VCaP (cell line): ENCODE measurements around the gene ZNF48.

Experiments used
- H3K27ac ChIP-seq: fragments of 450-650 bp; 2 replicates; pipeline ENCODE4 v1.5.1; 2017
- TF ChIP-seq, protein P1 (sequence below): fragments of 450-650 bp; conservative IDR thresholded peaks from 2 replicates; pipeline ENCODE4 v1.5.1; 2017; ENCODE audit warnings: mild to moderate bottlenecking, moderate library complexity

ZNF48 gene

DNA sequence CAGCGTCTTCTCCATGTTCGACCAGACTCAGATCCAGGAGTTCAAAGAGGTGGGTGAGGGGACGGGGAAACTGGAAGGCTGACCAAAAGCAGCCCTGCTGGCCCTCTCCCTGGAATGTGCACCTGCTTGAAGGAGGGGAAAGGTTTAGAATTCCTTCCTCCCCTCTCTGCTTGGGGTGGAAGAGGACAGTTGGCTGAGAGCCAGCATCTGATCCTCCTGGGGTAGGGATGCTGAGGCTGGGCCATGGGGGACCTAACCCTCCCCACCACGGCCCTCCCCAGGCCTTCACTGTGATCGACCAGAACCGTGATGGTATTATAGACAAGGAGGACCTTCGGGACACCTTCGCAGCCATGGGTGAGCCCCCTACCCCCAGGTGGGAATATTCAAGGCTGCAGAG is 19.4 kb upstream of the ZNF48 start:
- TF ChIP-seq, protein P1, sequence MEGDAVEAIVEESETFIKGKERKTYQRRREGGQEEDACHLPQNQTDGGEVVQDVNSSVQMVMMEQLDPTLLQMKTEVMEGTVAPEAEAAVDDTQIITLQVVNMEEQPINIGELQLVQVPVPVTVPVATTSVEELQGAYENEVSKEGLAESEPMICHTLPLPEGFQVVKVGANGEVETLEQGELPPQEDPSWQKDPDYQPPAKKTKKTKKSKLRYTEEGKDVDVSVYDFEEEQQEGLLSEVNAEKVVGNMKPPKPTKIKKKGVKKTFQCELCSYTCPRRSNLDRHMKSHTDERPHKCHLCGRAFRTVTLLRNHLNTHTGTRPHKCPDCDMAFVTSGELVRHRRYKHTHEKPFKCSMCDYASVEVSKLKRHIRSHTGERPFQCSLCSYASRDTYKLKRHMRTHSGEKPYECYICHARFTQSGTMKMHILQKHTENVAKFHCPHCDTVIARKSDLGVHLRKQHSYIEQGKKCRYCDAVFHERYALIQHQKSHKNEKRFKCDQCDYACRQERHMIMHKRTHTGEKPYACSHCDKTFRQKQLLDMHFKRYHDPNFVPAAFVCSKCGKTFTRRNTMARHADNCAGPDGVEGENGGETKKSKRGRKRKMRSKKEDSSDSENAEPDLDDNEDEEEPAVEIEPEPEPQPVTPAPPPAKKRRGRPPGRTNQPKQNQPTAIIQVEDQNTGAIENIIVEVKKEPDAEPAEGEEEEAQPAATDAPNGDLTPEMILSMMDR: no peak
- H3K27ac ChIP-seq: no peak overlapping the region

- TF ChIP-seq, protein P1: no peak
- H3K27ac ChIP-seq: peak overlapping the region; percentile 93
Observed at GRCh38 chr16:30376461-30376902, 18.7 kb upstream of the ZNF48 start.

DNA sequence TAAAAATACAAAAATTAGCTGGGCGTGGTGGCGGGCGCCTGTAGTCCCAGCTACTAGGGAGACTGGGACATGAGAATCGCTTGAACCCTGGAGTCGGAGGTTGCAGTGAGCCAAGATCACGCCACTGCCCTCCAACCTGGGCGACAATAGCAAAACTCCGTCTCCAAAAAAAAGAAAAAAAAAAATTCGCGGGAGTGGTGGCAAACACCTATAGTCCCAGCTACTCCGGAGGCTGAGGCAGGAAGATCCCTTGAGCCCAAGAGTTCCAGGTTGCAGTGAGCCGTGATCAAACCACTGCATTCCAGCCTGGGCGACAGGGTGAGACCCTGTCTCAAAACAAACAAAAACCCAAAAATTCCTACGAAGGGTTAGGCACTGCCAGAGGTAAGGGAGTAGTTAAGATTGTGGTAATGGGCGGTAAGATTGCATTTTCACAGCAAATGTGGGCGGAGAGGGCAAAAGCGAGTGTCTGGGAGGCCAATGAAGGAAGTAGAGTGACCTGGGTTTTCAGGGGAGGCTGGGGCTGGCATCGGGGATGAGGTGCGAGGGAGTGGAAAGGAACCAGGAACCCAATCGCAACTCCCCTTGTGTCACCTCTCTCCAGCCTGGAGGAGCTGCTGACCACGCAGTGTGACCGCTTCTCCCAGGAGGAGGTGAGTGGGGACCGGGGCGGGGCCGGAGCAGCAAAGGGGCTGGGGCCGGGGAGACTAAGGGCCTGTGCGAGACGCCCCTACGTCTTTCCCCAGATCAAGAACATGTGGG is 18.0 kb upstream of the ZNF48 start:
- TF ChIP-seq, protein P1: no peak

DNA sequence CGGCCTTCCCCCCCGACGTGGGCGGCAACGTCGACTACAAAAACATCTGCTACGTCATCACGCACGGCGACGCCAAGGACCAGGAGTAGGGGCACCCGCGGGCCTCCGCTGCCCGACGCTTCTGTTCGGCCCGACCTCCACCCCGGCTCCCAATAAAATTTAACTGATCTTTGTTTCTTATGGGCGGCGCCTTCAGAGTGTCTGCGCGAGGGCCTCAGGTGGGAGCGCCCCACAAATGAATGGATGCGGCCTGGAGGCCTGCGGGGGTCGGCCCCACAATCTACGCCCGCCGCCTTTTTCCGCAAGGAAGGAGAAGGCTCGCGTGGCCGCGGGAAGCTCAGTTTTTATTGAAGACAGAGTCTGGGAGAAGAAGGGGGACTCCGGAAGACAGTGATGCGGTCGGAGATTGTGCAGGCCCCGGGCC is 17.4 kb upstream of the ZNF48 start:
- peak overlapping the region; percentile 93 for H3K27ac ChIP-seq
- TF ChIP-seq, protein P1: no peak

More for the DNA sequence above, 18.0 kb upstream of the ZNF48 start:
- peak overlapping the region; percentile 93 for H3K27ac ChIP-seq

DNA sequence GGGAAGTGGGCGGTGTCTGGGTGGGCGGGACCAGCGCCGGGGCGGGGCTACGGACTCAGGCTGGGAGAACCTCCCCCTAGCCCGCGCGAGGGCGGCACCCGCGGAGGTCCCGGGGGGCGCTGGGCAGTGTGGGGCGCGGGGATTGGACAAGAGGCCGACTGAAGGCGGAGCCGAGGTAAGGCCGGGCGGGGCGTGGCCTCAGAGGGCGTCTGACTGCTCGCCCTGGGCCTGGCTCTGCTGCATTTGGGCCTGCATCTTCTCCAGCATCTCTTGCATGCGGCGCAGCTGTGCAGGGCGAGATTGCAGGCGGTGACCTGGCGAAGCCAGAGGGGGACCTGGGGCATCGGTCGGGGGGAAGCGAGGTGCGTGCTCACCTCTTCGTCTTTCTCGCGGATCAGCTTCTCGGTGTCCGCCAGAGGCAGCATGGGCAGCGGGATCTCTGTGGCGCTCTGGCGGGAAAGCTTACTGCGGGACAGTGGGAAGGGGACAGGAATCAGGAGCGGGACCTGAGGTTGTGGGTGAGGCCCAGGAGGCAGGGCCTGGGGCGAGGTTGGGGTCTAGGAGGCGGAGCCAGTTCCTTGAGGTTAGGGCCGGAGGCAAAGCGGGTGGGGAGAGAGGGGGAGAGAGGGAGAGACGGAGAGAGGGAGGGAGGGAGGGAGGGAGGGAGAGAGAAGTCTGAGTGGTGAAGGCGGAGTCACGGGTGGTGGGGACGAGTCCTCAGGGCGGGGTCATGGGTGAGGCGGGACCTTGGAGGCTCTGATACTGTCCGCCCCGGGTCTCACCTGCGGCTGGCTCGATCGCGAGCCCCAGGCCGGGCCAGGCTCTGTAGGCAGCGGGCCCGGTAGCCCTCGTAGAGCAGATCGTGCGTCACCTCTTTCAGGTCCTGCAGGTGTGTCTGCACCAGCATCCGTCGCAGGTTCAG is 16.7 kb upstream of the ZNF48 start:
- TF ChIP-seq, protein P1: no peak
- peak overlapping the region; percentile 93 for H3K27ac ChIP-seq

GRCh38 chr16:30379158-30379783 is 15.9 kb upstream of the ZNF48 start:
- peak overlapping the region; percentile 93 for H3K27ac ChIP-seq
- TF ChIP-seq, protein P1: no peak
